Activated naive CD4-positive, alpha-beta T cell treated with anti-CD3 and anti-CD28 coated beads for 36 hours (primary cell): ENCODE data around the gene GBX2. TPM values are rescaled to one million over a fixed set of nuclear protein-coding genes. Genes with fewer than 3 reads are reported as not detected.

Experiments
- CTCF ChIA-PET: fragments of 350-600 bp; sonication (Branson Sonifier 250); formaldehyde crosslinking; loops from one replicate; lab custom pipeline; 2021; ENCODE audit warnings: antibody characterized with exemption; lab: Charles Lee
- DNase-seq: peaks from one replicate; pipeline ENCODE4 v3.0.0-alpha.2; 2020
- H3K27ac Mint-ChIP-seq: one replicate; pipeline ENCODE4 v1.8.0; 2021; ENCODE audit warnings: mild to moderate bottlenecking, mixed read lengths
- H3K27me3 Mint-ChIP-seq: one replicate; pipeline ENCODE4 v1.8.0; 2021; ENCODE audit warnings: low read depth, mixed read lengths
- H3K36me3 Mint-ChIP-seq: one replicate; pipeline ENCODE4 v1.8.0; 2021; ENCODE audit warnings: low read depth, mixed read lengths
- H3K4me1 Mint-ChIP-seq: one replicate; pipeline ENCODE4 v1.8.0; 2021; ENCODE audit warnings: low read depth, mixed read lengths
- H3K4me3 Mint-ChIP-seq: one replicate; pipeline ENCODE4 v1.8.0; 2021; ENCODE audit warnings: mild to moderate bottlenecking, moderate library complexity, mixed read lengths
- H3K9me3 Mint-ChIP-seq: one replicate; pipeline ENCODE4 v1.8.0; 2021; ENCODE audit warnings: mixed read lengths
- intact Hi-C: fragments of 100-400 bp; cut with micrococcal nuclease; formaldehyde crosslinking; loops from one replicate; pipeline ENCODE4 v1.15.1; 2023
- total RNA-seq, 2 experiments: library from RNA; stranded (reverse); gene quantifications; one replicate each; pipeline ENCODE4 v1.2.3, GENCODE V29; 2021

GBX2 gene
- total RNA-seq, 2 experiments from 2014 or later: not detected

- DNase-seq: no peak
- H3K27ac Mint-ChIP-seq: no peak overlapping the region
- no peak overlapping the region for H3K4me3 Mint-ChIP-seq
- intact Hi-C loops: no loop called here
- H3K4me1 Mint-ChIP-seq: no peaks in the 10 kb centered on the region
- no peaks in the 10 kb centered on the region for H3K36me3 Mint-ChIP-seq
- H3K27me3 Mint-ChIP-seq: no peaks in the 10 kb centered on the region
- CTCF ChIA-PET: no interaction called here
- no peaks in the 10 kb centered on the region for H3K9me3 Mint-ChIP-seq
Measured at GRCh38 chr2:236130349-236130998, 37.7 kb downstream of the GBX2 start.

DNA sequence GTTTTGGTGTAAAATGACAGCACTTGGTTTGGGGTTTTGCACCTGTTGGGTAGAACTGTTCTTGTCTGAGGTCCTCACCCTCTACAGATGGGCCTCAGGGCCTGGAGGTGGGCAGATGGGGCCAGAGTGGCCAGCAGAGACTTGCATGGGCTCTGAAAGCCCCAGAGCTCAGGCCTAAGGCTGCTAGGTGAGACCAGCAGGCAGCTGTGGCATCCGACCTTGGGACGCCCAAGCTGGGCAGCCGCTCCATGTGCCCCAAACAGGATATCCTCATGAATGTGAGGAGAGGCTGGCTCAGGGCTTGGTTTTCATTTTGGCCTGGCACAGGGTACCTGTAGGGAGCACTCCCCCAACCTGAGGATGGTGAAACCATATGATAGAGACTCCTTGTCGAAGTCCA lies 38.3 kb downstream of the GBX2 start:
- CTCF ChIA-PET: no interaction called here
- no peaks in the 10 kb centered on the region for H3K36me3 Mint-ChIP-seq
- no peak overlapping the region for H3K27ac Mint-ChIP-seq
- no peaks in the 10 kb centered on the region for H3K9me3 Mint-ChIP-seq
- H3K27me3 Mint-ChIP-seq: no peaks in the 10 kb centered on the region
- no peaks in the 10 kb centered on the region for H3K4me1 Mint-ChIP-seq
- no peak overlapping the region for H3K4me3 Mint-ChIP-seq
- DNase-seq: no peak
- intact Hi-C loops: no loop called here

DNA sequence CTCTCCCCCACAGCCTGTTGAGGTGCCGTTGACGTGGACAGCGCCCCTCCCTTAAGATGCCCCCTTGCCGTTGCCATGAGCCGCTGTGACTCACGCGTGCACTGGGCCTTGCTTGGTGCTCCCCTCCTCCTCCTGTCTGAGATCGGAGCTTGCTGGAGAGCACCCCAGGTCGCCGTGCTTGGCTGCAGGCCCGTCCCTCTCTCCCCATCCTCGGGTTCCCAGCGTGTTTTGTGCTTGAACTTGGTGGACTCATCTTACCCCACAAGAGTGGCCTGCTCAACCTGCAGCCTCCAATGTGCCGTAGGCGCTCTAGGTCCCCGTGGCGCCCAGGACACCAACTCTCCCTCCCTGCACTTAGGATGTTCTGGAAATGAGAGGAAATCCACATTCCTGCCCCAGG lies 39.9 kb downstream of the GBX2 start:
- CTCF ChIA-PET: interaction anchor here (0.5 to 0.6 kb wide), 2 partner anchors 53 to 521 kb away, joined by 3 read pairs; no protein-coding TSS in a partner anchor
- H3K27me3 Mint-ChIP-seq: no peaks in the 10 kb centered on the region

GRCh38 chr2:236127010-236127409 lies 41.2 kb downstream of the GBX2 start:
- Mint-ChIP-seq H3K27ac (no peak overlapping the region), H3K4me1 (no peaks in the 10 kb centered on the region), H3K36me3 (no peaks in the 10 kb centered on the region), H3K9me3 (no peaks in the 10 kb centered on the region), H3K27me3 (no peaks in the 10 kb centered on the region), H3K4me3 (no peak overlapping the region)
- intact Hi-C loops: no loop called here
- DNase-seq: no peak
- CTCF ChIA-PET: no interaction called here

More for the DNA sequence above, 39.9 kb downstream of the GBX2 start:
- Mint-ChIP-seq H3K9me3 (no peaks in the 10 kb centered on the region), H3K4me3 (no peak overlapping the region), H3K4me1 (no peaks in the 10 kb centered on the region), H3K36me3 (no peaks in the 10 kb centered on the region), H3K27ac (no peak overlapping the region)
- intact Hi-C loops: no loop called here
- DNase-seq: no peak

- Mint-ChIP-seq H3K36me3 (no peaks in the 10 kb centered on the region), H3K4me3 (no peak overlapping the region), H3K9me3 (no peaks in the 10 kb centered on the region), H3K27ac (no peak overlapping the region), H3K4me1 (no peaks in the 10 kb centered on the region), H3K27me3 (no peaks in the 10 kb centered on the region)
- CTCF ChIA-PET: interaction anchor here (1.0 kb wide), 1 partner anchor 55 kb away, joined by 4 read pairs; no protein-coding TSS in a partner anchor
- DNase-seq: no peak
- intact Hi-C loops: no loop called here
Measured at GRCh38 chr2:236125541-236125940, 42.6 kb downstream of the GBX2 start.

DNA sequence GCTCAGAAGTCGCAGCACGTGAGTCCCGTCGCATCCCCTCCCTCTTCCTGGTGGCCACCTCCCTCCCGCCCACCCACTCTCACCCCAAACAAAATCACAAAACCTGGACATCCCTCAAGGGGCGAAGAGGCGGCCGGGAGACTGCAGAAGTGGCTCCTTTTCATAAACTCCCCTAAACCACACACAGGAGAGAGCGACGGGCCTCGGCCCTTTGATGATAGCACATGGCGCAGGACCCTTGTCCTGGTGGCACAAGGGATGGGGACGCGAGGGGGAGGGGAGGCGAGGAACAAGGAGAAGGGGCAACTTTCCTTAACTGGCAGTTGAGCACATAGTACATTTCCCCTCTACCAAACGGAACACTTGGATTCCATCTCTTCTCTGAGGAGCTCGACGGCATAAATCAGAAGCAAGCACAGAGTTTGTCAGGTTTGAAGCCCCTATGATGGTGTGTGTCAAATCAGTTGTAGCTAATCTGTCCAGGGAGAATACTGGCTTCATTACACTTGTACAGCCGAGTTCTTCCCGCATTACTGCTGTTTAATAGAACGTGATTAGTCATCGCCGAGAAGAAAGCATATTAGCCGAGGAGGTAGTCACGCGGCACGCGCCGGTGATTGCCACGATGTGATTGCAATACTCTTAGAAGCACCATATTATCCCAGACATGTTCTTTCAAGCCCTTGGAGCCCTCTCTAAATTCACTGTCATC lies 43.8 kb downstream of the GBX2 start:
- CTCF ChIA-PET: no interaction called here
- Mint-ChIP-seq H3K9me3 (no peaks in the 10 kb centered on the region), H3K4me1 (no peaks in the 10 kb centered on the region), H3K27me3 (peaks cover 6% of the 10 kb centered on the region), H3K4me3 (no peak overlapping the region), H3K27ac (no peak overlapping the region), H3K36me3 (no peaks in the 10 kb centered on the region)
- intact Hi-C loops: no loop called here
- DNase-seq: no peak

DNA sequence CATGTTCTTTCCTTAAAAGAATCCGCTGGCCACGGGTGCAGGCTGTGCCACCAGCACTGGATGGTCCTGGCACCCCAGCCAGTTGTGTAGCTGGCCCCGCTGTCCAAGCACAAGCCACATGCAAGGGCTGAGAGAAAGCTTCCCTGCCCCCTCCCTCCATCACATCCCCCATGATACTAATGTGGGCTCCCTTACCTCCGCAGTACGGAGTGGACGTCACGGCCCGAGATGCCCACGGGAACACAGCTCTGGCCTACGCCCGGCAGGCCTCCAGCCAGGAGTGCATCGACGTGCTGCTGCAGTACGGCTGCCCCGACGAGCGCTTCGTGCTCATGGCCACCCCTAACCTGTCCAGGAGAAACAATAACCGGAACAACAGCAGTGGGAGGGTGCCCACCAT lies 44.5 kb downstream of the GBX2 start:
- Mint-ChIP-seq H3K4me1 (no peaks in the 10 kb centered on the region), H3K36me3 (no peaks in the 10 kb centered on the region), H3K27me3 (peaks cover 11% of the 10 kb centered on the region), H3K4me3 (no peak overlapping the region), H3K9me3 (no peaks in the 10 kb centered on the region), H3K27ac (no peak overlapping the region)
- intact Hi-C loops: no loop called here
- CTCF ChIA-PET: interaction anchor here (0.7 kb wide), 1 partner anchor 371 kb away, joined by 3 read pairs; no protein-coding TSS in a partner anchor
- DNase-seq: no peak

- DNase-seq: no peak
- H3K4me3 Mint-ChIP-seq: no peak overlapping the region
- H3K9me3 Mint-ChIP-seq: no peaks in the 10 kb centered on the region
- H3K27ac Mint-ChIP-seq: no peak overlapping the region
- no peaks in the 10 kb centered on the region for H3K36me3 Mint-ChIP-seq
- H3K4me1 Mint-ChIP-seq: no peaks in the 10 kb centered on the region
- CTCF ChIA-PET: no interaction called here
- intact Hi-C loops: no loop called here
- peaks cover 13% of the 10 kb centered on the region for H3K27me3 Mint-ChIP-seq
Measured at GRCh38 chr2:236122236-236122635, 46.0 kb downstream of the GBX2 start.

DNA sequence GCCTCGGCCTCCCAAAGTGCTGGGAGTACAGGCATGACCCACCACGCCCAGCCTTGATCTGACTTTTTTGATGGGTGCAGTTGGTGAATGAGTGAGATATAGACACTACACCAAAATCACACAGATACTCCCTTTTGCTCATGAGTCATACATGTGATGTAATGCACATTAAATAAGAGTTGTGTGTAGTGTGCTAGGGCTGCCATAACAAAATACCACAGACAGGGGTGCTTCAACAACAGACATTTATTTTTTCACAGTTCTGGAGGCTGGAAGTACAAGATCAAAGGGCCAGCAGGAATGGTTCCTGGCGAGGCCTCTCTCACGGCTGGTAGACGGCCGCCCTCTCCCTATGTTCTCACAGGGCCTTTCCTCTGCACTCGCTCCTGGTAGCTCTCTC lies 46.6 kb downstream of the GBX2 start:
- intact Hi-C loops: no loop called here
- no peak overlapping the region for H3K27ac Mint-ChIP-seq
- H3K36me3 Mint-ChIP-seq: no peaks in the 10 kb centered on the region
- H3K4me1 Mint-ChIP-seq: no peaks in the 10 kb centered on the region
- no peaks in the 10 kb centered on the region for H3K9me3 Mint-ChIP-seq
- CTCF ChIA-PET: no interaction called here
- H3K27me3 Mint-ChIP-seq: peaks cover 13% of the 10 kb centered on the region
- DNase-seq: no peak
- H3K4me3 Mint-ChIP-seq: no peak overlapping the region

DNA sequence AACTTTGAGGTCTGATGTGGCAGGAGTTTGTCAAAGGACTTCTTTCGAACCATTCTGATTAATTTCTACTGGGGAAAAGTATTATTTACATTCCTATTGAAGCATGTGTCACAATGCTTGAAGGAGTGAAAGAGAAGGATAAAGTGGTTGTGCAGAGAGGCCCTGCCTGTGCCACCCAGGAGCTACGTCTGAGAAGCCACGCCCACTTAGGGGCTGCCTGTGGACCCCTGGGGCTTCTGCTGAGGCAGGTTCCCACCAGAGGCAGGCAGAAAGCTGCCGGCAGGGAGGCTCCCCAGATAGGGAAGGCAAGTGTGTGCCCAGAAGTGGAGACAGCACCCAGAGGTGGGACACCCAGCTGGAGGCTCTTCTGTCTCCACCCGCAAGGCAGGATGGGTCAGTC lies 47.4 kb downstream of the GBX2 start:
- Mint-ChIP-seq H3K4me1 (no peaks in the 10 kb centered on the region), H3K36me3 (no peaks in the 10 kb centered on the region), H3K9me3 (no peaks in the 10 kb centered on the region), H3K4me3 (no peak overlapping the region), H3K27ac (no peak overlapping the region), H3K27me3 (peaks cover 13% of the 10 kb centered on the region)
- intact Hi-C loops: no loop called here
- DNase-seq: no peak
- CTCF ChIA-PET: interaction anchor here (1.0 kb wide), 1 partner anchor 57 kb away, joined by 3 read pairs; no protein-coding TSS in a partner anchor

DNA sequence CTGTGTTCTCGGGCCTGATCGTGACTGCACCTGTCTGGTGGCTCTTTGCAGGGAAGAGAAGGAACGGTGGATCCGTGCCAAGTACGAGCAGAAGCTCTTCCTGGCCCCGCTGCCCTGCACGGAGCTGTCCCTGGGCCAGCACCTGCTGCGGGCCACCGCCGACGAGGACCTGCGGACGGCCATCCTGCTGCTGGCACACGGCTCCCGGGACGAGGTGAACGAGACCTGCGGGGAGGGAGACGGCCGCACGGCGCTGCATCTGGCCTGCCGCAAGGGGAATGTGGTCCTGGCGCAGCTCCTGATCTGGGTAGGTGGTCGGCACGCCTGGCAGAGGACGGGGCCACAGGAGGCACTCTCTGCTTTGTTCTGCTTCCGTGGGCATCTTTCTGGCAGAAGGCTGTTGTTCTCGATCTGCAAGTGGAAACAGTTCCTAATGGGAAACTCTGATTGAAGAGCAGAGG lies 48.0 kb downstream of the GBX2 start:
- H3K36me3 Mint-ChIP-seq: no peaks in the 10 kb centered on the region
- peaks cover 13% of the 10 kb centered on the region for H3K27me3 Mint-ChIP-seq
- CTCF ChIA-PET: interaction anchor here (1.0 kb wide), 1 partner anchor 58 kb away, joined by 3 read pairs; no protein-coding TSS in a partner anchor

GRCh38 chr2:236119476-236119875 lies 48.7 kb downstream of the GBX2 start:
- intact Hi-C loops: no loop called here
- Mint-ChIP-seq H3K4me1 (no peaks in the 10 kb centered on the region), H3K27me3 (peaks cover 13% of the 10 kb centered on the region), H3K27ac (no peak overlapping the region), H3K36me3 (no peaks in the 10 kb centered on the region), H3K4me3 (no peak overlapping the region), H3K9me3 (no peaks in the 10 kb centered on the region)
- CTCF ChIA-PET: no interaction called here
- DNase-seq: no peak

More for the DNA sequence above, 48.0 kb downstream of the GBX2 start:
- no peak overlapping the region for H3K27ac Mint-ChIP-seq
- intact Hi-C loops: no loop called here
- H3K9me3 Mint-ChIP-seq: no peaks in the 10 kb centered on the region
- no peaks in the 10 kb centered on the region for H3K4me1 Mint-ChIP-seq
- H3K4me3 Mint-ChIP-seq: no peak overlapping the region
- no peak for DNase-seq

DNA sequence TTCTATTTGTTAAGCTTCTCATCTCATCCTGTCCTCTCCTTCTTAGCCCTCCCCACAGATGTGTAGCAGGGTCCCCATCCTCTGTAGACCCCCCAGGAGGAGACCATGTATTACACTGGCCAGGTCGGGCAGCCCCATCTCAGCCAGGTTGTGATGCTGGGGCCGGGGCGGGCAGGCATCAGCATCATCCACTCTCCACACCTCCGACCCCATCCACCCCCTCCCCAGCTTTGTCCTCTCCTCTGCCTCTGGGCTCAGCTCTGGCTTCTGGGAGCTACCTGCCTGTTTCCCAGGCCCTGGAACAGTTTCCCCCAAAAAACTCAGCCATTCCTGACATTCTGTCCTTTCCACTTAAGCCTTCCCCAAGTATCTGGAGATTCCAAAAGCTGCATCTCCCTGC lies 49.2 kb downstream of the GBX2 start:
- no peak for DNase-seq
- Mint-ChIP-seq H3K9me3 (no peaks in the 10 kb centered on the region), H3K27ac (no peak overlapping the region), H3K4me3 (no peak overlapping the region), H3K27me3 (peaks cover 13% of the 10 kb centered on the region), H3K4me1 (no peaks in the 10 kb centered on the region), H3K36me3 (no peaks in the 10 kb centered on the region)
- CTCF ChIA-PET: no interaction called here
- intact Hi-C loops: no loop called here
